ENCODE measurements around the gene LARP6. TPM values are rescaled to one million over a fixed set of nuclear protein-coding genes. Genes with fewer than 3 reads are reported as not detected.

The LARP6 gene
- total RNA-seq, result 52.8 and 101 TPM in 2 replicates

- H3K27me3 ChIP-seq (ENCODE audit: control insufficient read depth, insufficient read depth, low read length), result no peaks in the 10 kb centered on the region
- no peak for DNase-seq (ENCODE audit: low read depth)
- peak within 1 kb of the TSS; percentile 72 for H3K4me3 ChIP-seq (ENCODE audit: low read depth, low read length)
- TF ChIP-seq CTCF (IDR thresholded peaks at IDR 0.05; ENCODE audit: insufficient read depth, low read length, poor library complexity, severe bottlenecking), result no peak
- no peaks in the 10 kb centered on the region for H3K36me3 ChIP-seq (ENCODE audit: control insufficient read depth, insufficient read depth, low read length)
Measured at GRCh38 chr15:70853973-70854665, at the start of gene LARP6. TSS of gene LARP6 (minus strand) at chr15:70854157. CDS start at chr15:70854088, 69 bp downstream.

DNA sequence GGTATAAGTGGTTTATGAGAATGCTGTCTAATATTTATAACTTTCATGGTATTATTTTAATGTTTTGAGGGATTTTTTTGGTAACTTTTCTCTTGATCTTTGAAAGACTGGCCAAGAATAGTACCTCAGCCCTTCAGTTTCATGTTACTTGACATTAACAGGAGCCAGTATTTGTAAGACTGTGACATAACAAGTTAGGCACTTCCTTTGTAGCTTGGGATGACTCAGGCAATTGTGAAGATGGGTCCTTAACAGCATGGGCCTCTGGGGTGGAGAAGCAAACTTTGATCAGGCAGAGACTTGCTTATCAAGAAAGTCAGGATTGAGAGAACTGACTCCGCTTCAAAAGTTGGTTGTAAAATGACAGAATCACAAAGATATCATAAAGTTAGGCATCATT is 48.1 kb upstream of the LARP6 start:
- peak; percentile 63 for DNase-seq (ENCODE audit: low read depth)
- Histone ChIP-seq H3K27me3 (ENCODE audit: control insufficient read depth, insufficient read depth, low read length) (no peaks in the 10 kb centered on the region), H3K4me3 (ENCODE audit: low read depth, low read length) (no peak overlapping the region), H3K36me3 (ENCODE audit: control insufficient read depth, insufficient read depth, low read length) (no peaks in the 10 kb centered on the region)
- no peak for TF ChIP-seq CTCF (IDR thresholded peaks at IDR 0.05; ENCODE audit: insufficient read depth, low read length, poor library complexity, severe bottlenecking)

DNA sequence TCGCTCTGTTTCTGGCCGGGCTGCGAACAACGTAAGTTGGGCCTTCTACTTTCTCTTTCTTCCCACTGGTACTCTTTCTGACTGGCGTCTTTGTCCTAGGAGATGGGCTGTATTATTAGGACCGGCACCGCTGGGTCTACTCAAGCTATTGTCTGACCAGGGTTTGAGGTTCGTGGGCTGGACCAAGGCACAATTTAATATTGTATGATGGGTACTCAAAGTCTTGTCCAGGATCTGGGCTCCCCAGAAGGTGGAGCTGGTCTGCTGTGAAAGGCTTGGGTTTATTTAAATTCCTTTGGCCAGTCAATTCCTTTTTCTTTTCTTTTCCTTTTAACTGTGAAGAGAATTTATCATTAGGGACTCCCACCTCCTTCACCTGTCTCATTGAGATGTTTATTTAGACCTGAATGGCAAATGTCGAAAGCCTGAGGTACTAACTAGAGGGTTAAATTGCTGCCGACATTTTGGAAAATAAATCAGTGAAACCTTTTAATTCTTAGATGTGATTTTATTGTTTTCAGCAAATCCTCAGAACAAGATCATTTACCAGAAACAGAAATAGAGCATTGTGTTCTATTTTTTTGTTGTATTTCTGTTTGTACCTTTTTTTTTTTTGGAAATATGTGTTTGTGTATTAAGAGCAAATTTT is 39.1 kb upstream of the LARP6 start:
- Histone ChIP-seq H3K36me3 (ENCODE audit: control insufficient read depth, insufficient read depth, low read length) (no peaks in the 10 kb centered on the region), H3K27me3 (ENCODE audit: control insufficient read depth, insufficient read depth, low read length) (no peaks in the 10 kb centered on the region), H3K4me3 (ENCODE audit: low read depth, low read length) (peak overlapping the region; percentile 65)
- TF ChIP-seq CTCF (IDR thresholded peaks at IDR 0.05; ENCODE audit: insufficient read depth, low read length, poor library complexity, severe bottlenecking), result peak; percentile 67
- DNase-seq (ENCODE audit: low read depth), result no peak

- TF ChIP-seq CTCF (IDR thresholded peaks at IDR 0.05; ENCODE audit: insufficient read depth, low read length, poor library complexity, severe bottlenecking), result no peak
- no peaks in the 10 kb centered on the region for H3K36me3 ChIP-seq (ENCODE audit: control insufficient read depth, insufficient read depth, low read length)
- H3K4me3 ChIP-seq (ENCODE audit: low read depth, low read length), result peak within 1 kb of the TSS; percentile 65
- H3K27me3 ChIP-seq (ENCODE audit: control insufficient read depth, insufficient read depth, low read length), result no peaks in the 10 kb centered on the region
- DNase-seq (ENCODE audit: low read depth), result peak; percentile 89
Measured at GRCh38 chr15:70892002-70892911, 38.3 kb upstream of the LARP6 start, which contains the start of the genes LRRC49 and THAP10. TSS of gene LRRC49 (plus strand) at chr15:70892826. CDS start at chr15:70892895, 69 bp downstream. TSS of gene THAP10 (minus strand) at chr15:70892433. CDS start at chr15:70892272, 161 bp downstream.

- Histone ChIP-seq H3K36me3 (ENCODE audit: control insufficient read depth, insufficient read depth, low read length) (no peaks in the 10 kb centered on the region), H3K27me3 (ENCODE audit: control insufficient read depth, insufficient read depth, low read length) (no peaks in the 10 kb centered on the region), H3K4me3 (ENCODE audit: low read depth, low read length) (no peak overlapping the region)
- TF ChIP-seq CTCF (IDR thresholded peaks at IDR 0.05; ENCODE audit: insufficient read depth, low read length, poor library complexity, severe bottlenecking), result no peak
- no peak for DNase-seq (ENCODE audit: low read depth)
Measured at GRCh38 chr15:70882361-70882760, 28.4 kb upstream of the LARP6 start.

Measured in kidney epithelial cell (primary cell).